ENCODE data around the gene PLEKHG5.
A peak's percentile ranks its signal among the peaks of the same experiment; 100 is the strongest.

PLEKHG5 gene

GRCh38 chr1:6475381-6476133 lies 15.9 kb downstream of the PLEKHG5 start:
- peak; percentile 16 for DNase-seq

GRCh38 chr1:6474815-6475282 lies 16.6 kb downstream of the PLEKHG5 start:
- DNase-seq, result no peak

- no peak for DNase-seq
Measured at GRCh38 chr1:6473974-6474814, 17.3 kb downstream of the PLEKHG5 start.

GRCh38 chr1:6473156-6473555 lies 18.3 kb downstream of the PLEKHG5 start:
- no peak for DNase-seq

GRCh38 chr1:6472391-6472790 lies 19.1 kb downstream of the PLEKHG5 start:
- no peak for DNase-seq

GRCh38 chr1:6471970-6472368 lies 19.5 kb downstream of the PLEKHG5 start:
- no peak for DNase-seq

GRCh38 chr1:6471086-6471969 lies 20.1 kb downstream of the PLEKHG5 start:
- DNase-seq, result no peak

- no peak for DNase-seq
Measured at GRCh38 chr1:6470132-6471085, 21.1 kb downstream of the PLEKHG5 start.

- no peak for DNase-seq
Measured at GRCh38 chr1:6468729-6469461, 22.6 kb downstream of the PLEKHG5 start.

GRCh38 chr1:6467744-6468688 lies 23.5 kb downstream of the PLEKHG5 start:
- DNase-seq, result no peak

- no peak for DNase-seq
Measured at GRCh38 chr1:6467224-6467623, 24.2 kb downstream of the PLEKHG5 start.

GRCh38 chr1:6466751-6467150 lies 24.7 kb downstream of the PLEKHG5 start:
- no peak for DNase-seq

GRCh38 chr1:6466023-6466422 lies 25.4 kb downstream of the PLEKHG5 start, which contains the start of gene TNFRSF25:
TNFRSF25 (minus strand) TSS chr1:6466173; CDS start chr1:6466107, 66 bp downstream.
- no peak for DNase-seq

GRCh38 chr1:6465461-6466005 lies 25.9 kb downstream of the PLEKHG5 start:
- DNase-seq, result no peak

GRCh38 chr1:6464915-6465314 lies 26.6 kb downstream of the PLEKHG5 start:
- no peak for DNase-seq

GRCh38 chr1:6464514-6464836 lies 27.0 kb downstream of the PLEKHG5 start:
- no peak for DNase-seq

GRCh38 chr1:6463120-6463412 lies 28.4 kb downstream of the PLEKHG5 start:
- DNase-seq, result no peak

GRCh38 chr1:6462412-6463119 lies 28.9 kb downstream of the PLEKHG5 start:
- DNase-seq, result no peak
